Nucleus accumbens (tissue), 56 donors: Measurements from ENCODE around the gene GRK5.
A peak's percentile ranks its signal among the peaks of the same experiment; 100 is the strongest.
"Not testable (repeated sequence)": the region's sequence is repeated elsewhere in the genome, so short reads cannot be mapped to it uniquely, and the experiment has no call there.

Source experiments
- DNase-seq, 56 donors: peaks; one replicate each; lab custom pipeline; 2025; lab: John Stamatoyannopoulos, UW

The GRK5 gene

DNA sequence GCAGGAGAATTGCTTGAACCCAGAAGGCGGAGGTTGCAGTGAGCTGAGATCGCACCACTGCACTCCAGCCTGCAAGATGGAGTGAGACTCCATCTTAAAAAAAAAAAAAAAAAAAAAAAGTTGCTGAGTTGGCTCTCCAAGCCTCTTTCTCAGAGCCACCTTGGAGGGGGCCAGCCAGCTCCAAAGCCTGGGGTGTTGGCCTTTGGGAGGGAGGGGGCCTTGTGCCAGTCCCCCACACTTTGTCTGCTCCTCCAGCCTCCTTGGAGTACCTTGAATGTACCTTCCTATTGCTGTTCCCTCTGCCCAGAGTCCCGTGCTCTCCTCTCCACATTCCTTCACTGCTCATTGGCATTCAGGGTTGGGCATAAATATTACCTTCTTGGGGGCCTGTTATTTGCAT, 62.4 kb downstream of the GRK5 start:
- no peak for DNase-seq

- DNase-seq = no peak
Observed at GRCh38 chr10:119270762-119271366, 63.5 kb downstream of the GRK5 start.

DNA sequence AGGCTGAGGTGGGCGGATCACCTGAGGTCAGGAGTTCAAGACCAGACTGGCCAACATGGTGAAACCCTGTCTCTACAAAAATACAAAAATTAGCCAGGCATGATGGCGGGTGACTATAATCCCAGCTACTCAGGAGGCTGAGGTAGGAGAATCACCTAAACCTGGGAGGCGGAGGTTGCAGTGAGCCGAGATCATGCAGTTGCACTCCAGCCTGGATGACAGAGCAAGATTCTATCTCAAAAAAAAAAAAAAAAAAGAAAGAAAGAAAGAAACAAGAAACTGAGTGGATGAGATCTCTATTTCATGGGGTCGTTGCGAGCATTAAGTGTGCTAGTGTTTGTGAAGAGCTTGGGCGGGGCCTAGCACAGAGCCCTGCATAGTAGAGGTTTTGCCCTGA, 65.0 kb downstream of the GRK5 start:
- not testable (repeated sequence) for DNase-seq

- no peak for DNase-seq
Observed at GRCh38 chr10:119272736-119273135, 65.4 kb downstream of the GRK5 start.

GRCh38 chr10:119273413-119273812, 66.0 kb downstream of the GRK5 start:
- DNase-seq = no peak

- DNase-seq = no peak
Observed at GRCh38 chr10:119274519-119275045, 67.2 kb downstream of the GRK5 start.

- DNase-seq = no peak
Observed at GRCh38 chr10:119275085-119275484, 67.7 kb downstream of the GRK5 start.

- not testable (repeated sequence) for DNase-seq
Observed at GRCh38 chr10:119276194-119276593, 68.8 kb downstream of the GRK5 start.

- DNase-seq = no peak
Observed at GRCh38 chr10:119278126-119278709, 70.8 kb downstream of the GRK5 start.

DNA sequence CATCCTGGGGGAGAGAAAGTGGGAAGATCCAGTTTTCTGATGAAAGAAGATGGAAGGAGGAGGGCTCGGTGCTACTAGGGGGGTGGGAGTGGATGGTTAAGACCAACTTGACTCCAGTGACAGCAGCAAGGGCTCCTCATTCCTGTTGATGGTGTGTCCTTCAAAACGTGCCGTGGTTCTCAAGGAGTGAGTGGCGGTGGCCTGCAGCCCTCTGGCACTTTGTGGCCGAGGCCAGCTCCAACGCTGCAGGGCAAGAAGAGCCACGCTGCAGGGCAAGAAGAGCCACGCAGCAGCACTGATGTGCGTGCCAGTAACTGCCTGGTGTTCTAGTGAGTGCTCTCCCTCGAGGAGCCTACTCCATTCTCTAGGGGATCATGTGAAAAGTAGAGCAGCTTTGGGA, 72.1 kb downstream of the GRK5 start:
- DNase-seq = no peak

GRCh38 chr10:119281581-119282071, 74.3 kb downstream of the GRK5 start:
- DNase-seq = peak in 44 of 56 donors; percentile 8 to 87 (median 55)

- DNase-seq = no peak
Observed at GRCh38 chr10:119282446-119282845, 75.1 kb downstream of the GRK5 start.

- DNase-seq = no peak
Observed at GRCh38 chr10:119283387-119283786, 76.0 kb downstream of the GRK5 start.

DNA sequence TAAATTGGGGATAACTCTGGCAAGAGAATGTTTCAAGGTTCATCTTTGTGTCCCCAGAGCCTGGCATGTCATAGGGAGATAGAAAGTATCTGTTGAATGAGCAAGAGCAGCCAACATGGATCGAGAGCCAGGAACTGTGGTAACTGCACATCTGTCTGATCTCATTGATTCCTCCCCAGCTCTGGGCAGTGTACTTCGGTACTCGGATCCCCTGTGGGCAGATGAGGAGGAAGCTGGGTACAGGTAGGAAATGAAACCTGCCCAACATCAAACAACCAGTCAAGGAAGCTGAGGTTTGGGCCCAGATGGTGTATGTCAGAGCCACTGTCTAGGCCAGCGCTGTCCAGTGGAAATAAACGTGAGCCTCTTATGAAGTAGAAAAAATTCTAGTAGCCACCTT, 76.4 kb downstream of the GRK5 start:
- DNase-seq = no peak

GRCh38 chr10:119284679-119285096, 77.3 kb downstream of the GRK5 start:
- no peak for DNase-seq

- no peak for DNase-seq
Observed at GRCh38 chr10:119285495-119286267, 78.3 kb downstream of the GRK5 start.

DNA sequence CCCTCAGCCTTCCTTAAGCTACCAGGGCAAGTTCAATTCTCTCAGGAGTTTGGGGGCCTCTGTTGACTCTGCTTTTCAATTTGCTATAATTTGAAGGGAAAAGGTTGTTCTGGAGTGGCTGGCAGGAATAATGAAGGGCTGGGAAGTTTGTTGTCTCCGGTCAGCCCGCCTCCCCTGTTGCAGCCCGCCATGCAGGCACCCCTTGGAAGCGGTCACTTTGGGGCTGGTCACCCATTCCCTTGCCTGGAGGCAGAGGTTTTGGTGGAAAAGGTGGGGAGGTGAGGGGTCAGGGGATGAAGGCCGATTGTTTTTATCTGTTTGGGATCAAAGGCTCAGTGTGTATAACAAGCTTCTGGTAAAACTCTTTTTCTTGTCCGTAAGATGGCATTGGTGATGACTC, 79.1 kb downstream of the GRK5 start:
- no peak for DNase-seq

- DNase-seq = no peak
Observed at GRCh38 chr10:119286983-119287633, 79.7 kb downstream of the GRK5 start.

GRCh38 chr10:119288574-119289001, 81.2 kb downstream of the GRK5 start:
- DNase-seq = no peak

GRCh38 chr10:119289227-119289920, 82.0 kb downstream of the GRK5 start:
- peak in 6 of 56 donors; percentile 15 to 33 (median 19) for DNase-seq
